H1 (cell line): ENCODE results near the gene HORMAD2. TPM values are rescaled to one million over a fixed set of nuclear protein-coding genes. Genes with fewer than 3 reads are reported as not detected.
A peak's percentile ranks its signal among the peaks of the same experiment; 100 is the strongest.

ENCODE experiments used
- CTCF ChIA-PET: fragments of 300-600 bp; sonication (Branson Sonifier 250); formaldehyde crosslinking; loops from one replicate; lab custom pipeline; 2021; ENCODE audit not compliant: partially characterized antibody; lab: Charles Lee
- POLR2A ChIA-PET: fragments of 300-600 bp; sonication (Branson Sonifier 250); formaldehyde crosslinking; loops from one replicate; lab custom pipeline; 2021; ENCODE audit warnings: inconsistent platforms; ENCODE audit not compliant: partially characterized antibody; lab: Charles Lee
- DNase-seq, 2 experiments: peaks; one replicate each; pipeline versions ENCODE4 v3.0.0 to v3.0.0-alpha.2; 2010 to 2022; ENCODE audit warnings: low spot score in 2 of 2, low read depth in 1 of 2, mixed read lengths in 1 of 2
- FAIRE-seq: peaks from 2 replicates; lab custom pipeline; 2011; peaks lifted over from hg19 to GRCh38; lab: Jason Lieb, UNC
- H2AFZ ChIP-seq: 2 replicates; pipeline ENCODE4 v1.8.1; 2012; ENCODE audit warnings: low read length, inconsistent platforms
- H2AK5ac ChIP-seq: 2 replicates; pipeline ENCODE4 v1.6.1; 2013; ENCODE audit warnings: low read depth, low read length
- H2BK120ac ChIP-seq: replicated peaks from 2 replicates; pipeline ENCODE3; 2013; ENCODE audit warnings: low read depth, low read length, inconsistent platforms
- H2BK12ac ChIP-seq: 2 replicates; pipeline ENCODE4 v1.6.1; 2013; ENCODE audit warnings: low read depth, low read length
- H2BK15ac ChIP-seq: 2 replicates; pipeline ENCODE4 v1.6.1; 2013; ENCODE audit warnings: low read length
- H2BK20ac ChIP-seq: 2 replicates; pipeline ENCODE4 v1.6.1; 2013; ENCODE audit warnings: low read length
- H2BK5ac ChIP-seq: 2 replicates; pipeline ENCODE4 v1.6.1; 2013; ENCODE audit warnings: low read depth, low read length
- H3K14ac ChIP-seq: 2 replicates; pipeline ENCODE4 v1.6.1; 2013; ENCODE audit warnings: inconsistent platforms; ENCODE audit not compliant: insufficient read length
- H3K18ac ChIP-seq: 2 replicates; pipeline ENCODE4 v1.6.1; 2013; ENCODE audit warnings: low read length; ENCODE audit errors: extremely low read depth
- H3K23ac ChIP-seq: 2 replicates; pipeline ENCODE4 v1.6.1; 2013; ENCODE audit warnings: inconsistent platforms; ENCODE audit not compliant: insufficient read length
- H3K23me2 ChIP-seq: 2 replicates; pipeline ENCODE4 v1.6.1; 2013; ENCODE audit warnings: low read depth, low read length
- H3K27ac ChIP-seq: 2 replicates; pipeline ENCODE4 v1.6.1; 2011; ENCODE audit warnings: low read depth, low read length, inconsistent platforms
- H3K27me3 ChIP-seq, 4 experiments: replicated peaks in 1 of 4; 1 replicate in 1 of 4; 2 replicates in 3 of 4; pipeline versions ENCODE4 v1.6.1 to v1.8.1; 2011 to 2013; ENCODE audit warnings: low read length in 3 of 4, mild to moderate bottlenecking in 3 of 4, inconsistent platforms in 2 of 4, mixed read lengths in 2 of 4, moderate library complexity in 1 of 4; ENCODE audit not compliant: control insufficient read depth in 3 of 4, insufficient read depth in 3 of 4; ENCODE audit errors: extremely low read depth in 1 of 4
- H3K36me3 ChIP-seq, 4 experiments: 2 replicates each; pipeline versions ENCODE4 v1.6.1 to v1.8.1; 2011 to 2013; ENCODE audit warnings: mild to moderate bottlenecking in 4 of 4, low read length in 3 of 4, moderate library complexity in 2 of 4, control low read depth in 1 of 4, inconsistent platforms in 1 of 4; ENCODE audit not compliant: insufficient read depth in 4 of 4, control insufficient read depth in 2 of 4
- H3K4ac ChIP-seq: replicated peaks from 2 replicates; pipeline ENCODE3; 2013; ENCODE audit warnings: low read length, low read depth, mixed read lengths, inconsistent platforms; ENCODE audit not compliant: insufficient read length
- H3K4me1 ChIP-seq, 4 experiments: replicated peaks in 1 of 4; 1 replicate in 1 of 4; 2 replicates in 3 of 4; pipeline versions ENCODE4 v1.6.1 to v1.8.1; 2011 to 2013; ENCODE audit warnings: low read length in 3 of 4, inconsistent platforms in 2 of 4, mixed read lengths in 1 of 4; ENCODE audit not compliant: insufficient read depth in 4 of 4, control insufficient read depth in 3 of 4
- H3K4me2 ChIP-seq, 2 experiments: 2 replicates each; pipeline versions ENCODE4 v1.6.1 to v1.8.1; 2011 to 2013; ENCODE audit warnings: low read depth in 2 of 2, low read length in 2 of 2, control low read depth in 1 of 2, inconsistent platforms in 1 of 2, mild to moderate bottlenecking in 1 of 2; ENCODE audit not compliant: insufficient read depth in 1 of 2
- H3K4me3 ChIP-seq, 4 experiments: fragments of 200-600, 300-600 bp in 1 of 4; sonication (generic), shearing (Covaris generic), sonication (Bioruptor Twin) in 1 of 4; 2 replicates each; pipeline versions ENCODE4 v1.5.1 to v1.8.1; 2011 to 2016; ENCODE audit warnings: low read length in 4 of 4, low read depth in 3 of 4, control low read depth in 2 of 4, inconsistent platforms in 2 of 4, mild to moderate bottlenecking in 2 of 4, mixed read lengths in 1 of 4, moderate library complexity in 1 of 4; ENCODE audit not compliant: insufficient read depth in 2 of 4; ENCODE audit errors: extremely low read depth in 1 of 4
- H3K56ac ChIP-seq: replicated peaks from 2 replicates; pipeline ENCODE3; 2013; ENCODE audit warnings: low read depth, mild to moderate bottlenecking, mixed read lengths, low read length, inconsistent platforms; ENCODE audit not compliant: insufficient read length
- H3K79me1 ChIP-seq: 2 replicates; pipeline ENCODE4 v1.6.1; 2013; ENCODE audit warnings: low read depth, low read length, control low read depth
- H3K79me2 ChIP-seq, 2 experiments: 2 replicates each; pipeline versions ENCODE4 v1.6.1 to v1.8.1; 2012 to 2013; ENCODE audit warnings: low read length in 2 of 2, mild to moderate bottlenecking in 2 of 2, inconsistent platforms in 1 of 2; ENCODE audit not compliant: insufficient read depth in 2 of 2, control insufficient read depth in 1 of 2
- H3K9ac ChIP-seq, 4 experiments: replicated peaks in 1 of 4; 1 replicate in 1 of 4; 2 replicates in 3 of 4; pipeline versions ENCODE4 v1.6.1 to v1.8.1; 2011 to 2013; ENCODE audit warnings: low read depth in 3 of 4, low read length in 3 of 4, control low read depth in 2 of 4, mild to moderate bottlenecking in 2 of 4, moderate library complexity in 2 of 4, inconsistent platforms in 1 of 4; ENCODE audit errors: extremely low read depth in 1 of 4
- H3K9me3 ChIP-seq, 2 experiments: 2 replicates each; pipeline versions ENCODE4 v1.6.1 to v1.8.1; 2012 to 2013; ENCODE audit warnings: mild to moderate bottlenecking in 2 of 2, moderate library complexity in 2 of 2, control low read depth in 1 of 2, inconsistent platforms in 1 of 2, low read depth in 1 of 2, low read length in 1 of 2, mixed read lengths in 1 of 2; ENCODE audit not compliant: insufficient read depth in 2 of 2
- H4K20me1 ChIP-seq, 2 experiments: replicated peaks in 1 of 2; 2 replicates each; pipeline versions ENCODE3 to v1.8.1; 2011 to 2013; ENCODE audit warnings: inconsistent platforms in 2 of 2, low read length in 2 of 2, mild to moderate bottlenecking in 1 of 2; ENCODE audit not compliant: insufficient read depth in 2 of 2, control insufficient read depth in 1 of 2
- H4K5ac ChIP-seq: 2 replicates; pipeline ENCODE4 v1.6.1; 2013; ENCODE audit warnings: low read length, low read depth, mixed read lengths, inconsistent platforms; ENCODE audit not compliant: insufficient read length
- H4K8ac ChIP-seq: 2 replicates; pipeline ENCODE4 v1.8.0; 2013; ENCODE audit warnings: mild to moderate bottlenecking, moderate library complexity, low read length, inconsistent platforms; ENCODE audit not compliant: insufficient read depth; ENCODE audit errors: extremely low read depth
- H4K91ac ChIP-seq: replicated peaks from 2 replicates; pipeline ENCODE3; 2013; ENCODE audit warnings: low read length, mixed read lengths, inconsistent platforms; ENCODE audit not compliant: insufficient read length
- GABPA ChIP-seq: IDR thresholded peaks from 2 replicates; pipeline ENCODE4 v1.6.1; 2011; ENCODE audit warnings: mild to moderate bottlenecking, low read length, moderate library complexity, borderline replicate concordance; ENCODE audit not compliant: insufficient read depth
- NRF1 ChIP-seq: IDR thresholded peaks from 2 replicates; pipeline ENCODE4 v1.6.1; 2011; ENCODE audit warnings: mild to moderate bottlenecking, low read depth, low read length, improper control_type of control experiment
- RAD21 ChIP-seq, 2 experiments: IDR thresholded peaks in 1 of 2; conservative IDR thresholded peaks in 1 of 2; 2 replicates each; pipeline ENCODE4 v1.6.1; 2011; ENCODE audit warnings: low read depth in 2 of 2, low read length in 2 of 2, improper control_type of control experiment in 1 of 2, inconsistent platforms in 1 of 2, mild to moderate bottlenecking in 1 of 2, moderate library complexity in 1 of 2
- SRF ChIP-seq: IDR thresholded peaks from 2 replicates; pipeline ENCODE4 v1.6.1; 2011; ENCODE audit warnings: mild to moderate bottlenecking, low read depth, low read length, moderate library complexity
- SUZ12 ChIP-seq: fragments of 200-600 bp; sonication (generic); IDR thresholded peaks from 2 replicates; pipeline ENCODE4 v1.6.1; 2012; ENCODE audit warnings: mild to moderate bottlenecking, inconsistent platforms, low read length, moderate library complexity, mixed read lengths
- USF2 ChIP-seq: IDR thresholded peaks from 2 replicates; pipeline ENCODE4 v1.6.1; 2011; ENCODE audit warnings: low read length, improper control_type of control experiment
- WGBS, 2 experiments: shearing (Covaris generic) in 1 of 2; methylation state at CpG; one replicate each; pipeline versions ENCODE4 v1.1.6 to v1.1.7; 2013 to 2015; ENCODE audit warnings: low lambda C conversion rate in 2 of 2, mixed read lengths in 2 of 2, inconsistent platforms in 1 of 2, low coverage in 1 of 2, missing lambda C conversion rate in 1 of 2; ENCODE audit not compliant: insufficient replicate concordance in 2 of 2, insufficient coverage in 1 of 2, insufficient read length in 1 of 2; ENCODE audit errors: extremely low coverage in 1 of 2, missing lambda C conversion rate in 1 of 2; 5-methylcytosine and 5-hydroxymethylcytosine counted together
- polyA plus RNA-seq, 7 experiments: library from polyadenylated mRNA; depleted of rRNA in 3 of 7; stranded (reverse) in 5 of 7; unstranded in 2 of 7; fragments of >200 nt in 5 of 7; fragments of 200-250 nt in 2 of 7; gene quantifications; 1 replicate in 5 of 7; 2 replicates in 1 of 7; 4 replicates in 1 of 7; pipeline versions ENCODE4 v1.2.1 to v1.2.3, GENCODE V29; 2011 to 2013; ENCODE audit warnings: missing spikeins in 2 of 7, mixed read lengths in 2 of 7
- total RNA-seq: library from RNA; stranded (reverse); fragmentation: NEBNext Ultra II Directional; extraction: Animal tissue kit (Norgen Biotek cat#: 25700); gene quantifications from 2 replicates; pipeline ENCODE4 v1.2.1, GENCODE V29; 2021
- TF ChIP-seq, protein P1 (sequence below): IDR thresholded peaks from 2 replicates; pipeline ENCODE4 v1.6.1; 2012; ENCODE audit warnings: inconsistent platforms
- TF ChIP-seq, protein P2 (sequence below), 3 experiments: IDR thresholded peaks; 1 replicate in 2 of 3; 2 replicates in 1 of 3; pipeline versions ENCODE4 v1.5.1 to v1.6.1; 2011; ENCODE audit warnings: low read length in 3 of 3, mild to moderate bottlenecking in 3 of 3, inconsistent platforms in 2 of 3, low read depth in 1 of 3, moderate library complexity in 1 of 3; ENCODE audit not compliant: insufficient read depth in 1 of 3; ENCODE audit errors: control extremely low read depth in 1 of 3

HORMAD2 gene
- total and polyA plus RNA-seq, 2 of the 8 experiments (the other 6 are each of a cell fraction or from before 2014, with no cell fraction given), result 0.03 TPM; not detected in 1

DNA sequence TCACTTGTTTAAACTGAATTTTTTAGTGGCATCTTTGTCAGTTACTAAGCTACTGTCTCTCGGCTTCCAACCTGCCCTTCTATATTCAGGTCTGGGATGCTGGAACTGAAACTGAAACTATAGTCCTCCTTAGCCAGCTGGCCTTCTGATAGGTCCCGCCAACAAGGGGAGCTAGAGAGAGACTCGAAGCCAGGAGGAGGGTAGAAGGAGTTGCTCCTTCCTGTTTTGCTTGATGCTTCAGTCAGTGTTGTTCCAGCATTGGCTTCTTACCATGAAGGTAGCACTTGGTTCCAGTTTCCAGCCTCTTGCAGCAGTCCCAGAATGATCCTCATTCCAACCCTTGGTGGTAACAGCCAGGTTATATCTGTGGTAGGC lies 32.9 kb upstream of the HORMAD2 start:
- no peak overlapping the region for H3K9ac ChIP-seq
- POLR2A ChIA-PET, result no interaction called here
- H3K9me3 ChIP-seq, result no peaks in the 10 kb centered on the region
- no peak overlapping the region for H2BK15ac ChIP-seq
- H2AFZ ChIP-seq, result no peak overlapping the region
- no peaks in the 10 kb centered on the region for H3K79me1 ChIP-seq
- no peak overlapping the region for H3K56ac ChIP-seq
- H2BK120ac ChIP-seq, result no peak overlapping the region
- no peak overlapping the region for H4K91ac ChIP-seq
- H2BK12ac ChIP-seq, result no peak overlapping the region
- no peaks in the 10 kb centered on the region for H4K20me1 ChIP-seq
- H3K4me2 ChIP-seq, result no peak overlapping the region
- CTCF ChIA-PET, result interaction anchor here (0.6 to 1.7 kb wide), 6 partner anchors 8 to 358 kb away, joined by 3 to 7 read pairs (median 4); no protein-coding TSS in a partner anchor
- H2BK5ac ChIP-seq, result no peak overlapping the region
- H3K36me3 ChIP-seq, result no peaks in the 10 kb centered on the region
- FAIRE-seq (no peak), DNase-seq (no peak)
- no peak overlapping the region for H3K23ac ChIP-seq
- H3K79me2 ChIP-seq, result no peaks in the 10 kb centered on the region
- no peak overlapping the region for H4K8ac ChIP-seq
- 73% methylated on average over 3 of the region's 3 CpGs; no CpG with 5 or more reads in 1 of the 2 experiments for WGBS, 2 experiments
- no peak overlapping the region for H3K18ac ChIP-seq
- H3K4ac ChIP-seq, result no peak overlapping the region
- H3K23me2 ChIP-seq, result no peaks in the 10 kb centered on the region
- no peak overlapping the region for H3K4me3 ChIP-seq
- H4K5ac ChIP-seq, result no peak overlapping the region
- no peak overlapping the region for H2BK20ac ChIP-seq
- no peaks in the 10 kb centered on the region for H3K4me1 ChIP-seq
- no peak overlapping the region for H2AK5ac ChIP-seq
- H3K27me3 ChIP-seq, result no peaks in the 10 kb centered on the region
- no peak overlapping the region for H3K27ac ChIP-seq
- TF ChIP-seq SUZ12, result no peak
- TF ChIP-seq SRF, result no peak
- TF ChIP-seq USF2, result no peak
- TF ChIP-seq NRF1, result no peak
- TF ChIP-seq, protein P1, sequence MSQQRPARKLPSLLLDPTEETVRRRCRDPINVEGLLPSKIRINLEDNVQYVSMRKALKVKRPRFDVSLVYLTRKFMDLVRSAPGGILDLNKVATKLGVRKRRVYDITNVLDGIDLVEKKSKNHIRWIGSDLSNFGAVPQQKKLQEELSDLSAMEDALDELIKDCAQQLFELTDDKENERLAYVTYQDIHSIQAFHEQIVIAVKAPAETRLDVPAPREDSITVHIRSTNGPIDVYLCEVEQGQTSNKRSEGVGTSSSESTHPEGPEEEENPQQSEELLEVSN, result no peak
- 0 out of 4 replicates have a peak, but pooled peaks of 1 of the 2 experiments have one; percentile 8 for TF ChIP-seq RAD21 (IDR thresholded peaks at IDR 0.05 in 1 of 2, conservative IDR thresholded peaks at IDR 0.05 in 1 of 2; ENCODE audit: low read depth in 2 of 2, low read length in 2 of 2)
- TF ChIP-seq, protein P2, sequence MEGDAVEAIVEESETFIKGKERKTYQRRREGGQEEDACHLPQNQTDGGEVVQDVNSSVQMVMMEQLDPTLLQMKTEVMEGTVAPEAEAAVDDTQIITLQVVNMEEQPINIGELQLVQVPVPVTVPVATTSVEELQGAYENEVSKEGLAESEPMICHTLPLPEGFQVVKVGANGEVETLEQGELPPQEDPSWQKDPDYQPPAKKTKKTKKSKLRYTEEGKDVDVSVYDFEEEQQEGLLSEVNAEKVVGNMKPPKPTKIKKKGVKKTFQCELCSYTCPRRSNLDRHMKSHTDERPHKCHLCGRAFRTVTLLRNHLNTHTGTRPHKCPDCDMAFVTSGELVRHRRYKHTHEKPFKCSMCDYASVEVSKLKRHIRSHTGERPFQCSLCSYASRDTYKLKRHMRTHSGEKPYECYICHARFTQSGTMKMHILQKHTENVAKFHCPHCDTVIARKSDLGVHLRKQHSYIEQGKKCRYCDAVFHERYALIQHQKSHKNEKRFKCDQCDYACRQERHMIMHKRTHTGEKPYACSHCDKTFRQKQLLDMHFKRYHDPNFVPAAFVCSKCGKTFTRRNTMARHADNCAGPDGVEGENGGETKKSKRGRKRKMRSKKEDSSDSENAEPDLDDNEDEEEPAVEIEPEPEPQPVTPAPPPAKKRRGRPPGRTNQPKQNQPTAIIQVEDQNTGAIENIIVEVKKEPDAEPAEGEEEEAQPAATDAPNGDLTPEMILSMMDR (IDR thresholded peaks at IDR 0.05; ENCODE audit: control extremely low read depth in 1 of 3, insufficient read depth in 1 of 3, low read depth in 1 of 3, low read length in 3 of 3), result peak in 1 of 3 experiments; percentile 16; a peak in 1 of 4 replicates
- TF ChIP-seq GABPA, result no peak
- H3K14ac ChIP-seq, result no peak overlapping the region
